HG03196 (cell line): Measurements from ENCODE around the gene CPNE4.
"Not testable (repeated sequence)": the region's sequence is repeated elsewhere in the genome, so short reads cannot be mapped to it uniquely, and the experiment has no call there.

Experiments
- ATAC-seq: cut with Tn5 transposase; IDR thresholded peaks from one replicate; pipeline ENCODE4 v1.9.1; 2021; ENCODE audit not compliant: unreplicated experiment

CPNE4 gene

GRCh38 chr3:131486545-131486944, 548.3 kb downstream of the CPNE4 start:
- not testable (repeated sequence) for ATAC-seq

GRCh38 chr3:131485119-131485518, 549.7 kb downstream of the CPNE4 start:
- no peak for ATAC-seq

DNA sequence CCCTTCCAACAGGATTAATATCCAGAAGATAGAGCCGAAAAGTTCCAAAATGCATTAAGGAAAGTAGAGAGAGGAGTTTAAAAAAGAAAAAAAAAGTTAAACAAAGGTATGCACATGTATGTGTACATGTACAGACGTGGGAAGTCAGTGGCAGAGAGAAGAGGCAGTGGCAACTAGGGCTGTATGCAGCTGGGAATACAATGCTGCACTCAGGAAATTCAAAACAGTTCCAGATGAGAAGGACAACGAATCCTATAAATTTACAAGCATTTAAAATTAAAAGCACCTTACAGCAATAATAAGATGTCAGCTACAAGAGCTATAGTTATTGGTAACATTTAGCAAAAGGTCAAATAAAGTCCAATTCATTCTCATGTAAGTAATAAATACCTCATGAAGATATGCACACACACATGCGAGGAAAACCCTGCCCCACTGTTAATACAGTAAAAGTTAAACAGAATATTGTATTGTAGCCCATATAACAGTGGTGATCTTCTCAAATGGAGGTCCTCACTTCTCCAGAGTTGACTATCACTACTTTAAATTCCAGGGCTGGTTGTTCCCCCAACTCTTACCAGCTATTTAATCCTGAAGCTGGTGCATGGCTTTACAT, 550.2 kb downstream of the CPNE4 start:
- ATAC-seq = no peak
